Osteocyte (in vitro differentiated cells): ENCODE measurements around the gene ZNF705A. TPM values are rescaled to one million over a fixed set of nuclear protein-coding genes. Genes with fewer than 3 reads are reported as not detected.
"Not testable (repeated sequence)": the region's sequence is repeated elsewhere in the genome, so short reads cannot be mapped to it uniquely, and the experiment has no call there.

ENCODE experiments used
- DNase-seq: peaks from one replicate; pipeline ENCODE4 v3.0.0; 2021; ENCODE audit warnings: mixed read lengths; ENCODE audit not compliant: unreplicated experiment; ENCODE audit errors: extremely low spot score
- H3K27ac Mint-ChIP-seq: one replicate; pipeline ENCODE4 v1.8.0; 2021; ENCODE audit warnings: mild to moderate bottlenecking, mixed read lengths; ENCODE audit not compliant: unreplicated experiment
- H3K27me3 Mint-ChIP-seq: one replicate; pipeline ENCODE4 v1.8.0; 2021; ENCODE audit warnings: mixed read lengths; ENCODE audit not compliant: unreplicated experiment
- H3K36me3 Mint-ChIP-seq: one replicate; pipeline ENCODE4 v1.8.0; 2021; ENCODE audit warnings: mixed read lengths; ENCODE audit not compliant: unreplicated experiment
- H3K4me1 Mint-ChIP-seq: one replicate; pipeline ENCODE4 v1.8.0; 2021; ENCODE audit warnings: mixed read lengths; ENCODE audit not compliant: unreplicated experiment
- H3K4me3 Mint-ChIP-seq: one replicate; pipeline ENCODE4 v1.8.0; 2021; ENCODE audit warnings: mild to moderate bottlenecking, moderate library complexity, mixed read lengths; ENCODE audit not compliant: unreplicated experiment
- H3K9me3 Mint-ChIP-seq: one replicate; pipeline ENCODE4 v1.8.0; 2021; ENCODE audit warnings: mixed read lengths; ENCODE audit not compliant: unreplicated experiment
- total RNA-seq: library from RNA; stranded (reverse); gene quantifications from 2 replicates; pipeline ENCODE4 v1.2.1, GENCODE V29; 2021
- TF ChIP-seq, protein P1 (sequence below): fragments of 200-600 bp; sonication (generic); IDR thresholded peaks from 2 replicates; pipeline ENCODE4 v1.5.0; 2021; ENCODE audit warnings: antibody characterized with exemption, mild to moderate bottlenecking, moderate library complexity

ZNF705A gene
- total RNA-seq, 1 donor from 2014 or later: not detected

DNA sequence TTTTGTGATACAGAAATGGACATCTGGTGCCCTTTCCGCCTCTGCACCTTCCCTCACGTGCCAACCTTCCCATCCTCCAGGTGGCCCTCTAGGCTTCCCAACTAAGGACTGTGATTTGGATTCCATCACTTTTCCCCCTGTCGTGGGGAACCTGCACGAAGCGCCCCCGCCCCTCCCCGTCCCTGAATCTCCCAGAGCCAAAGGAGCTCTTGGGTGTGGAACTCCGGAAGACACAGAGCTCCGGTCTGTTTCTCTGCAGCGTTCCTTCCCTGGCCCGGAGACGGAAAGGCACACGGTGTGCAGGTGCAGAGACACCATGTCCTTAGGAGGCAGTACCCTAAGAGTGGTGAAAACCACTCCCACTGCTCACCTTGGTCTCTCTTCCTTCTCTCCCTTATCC lies 66.8 kb downstream of the ZNF705A start:
- not testable (repeated sequence) for DNase-seq, H3K27ac Mint-ChIP-seq

DNA sequence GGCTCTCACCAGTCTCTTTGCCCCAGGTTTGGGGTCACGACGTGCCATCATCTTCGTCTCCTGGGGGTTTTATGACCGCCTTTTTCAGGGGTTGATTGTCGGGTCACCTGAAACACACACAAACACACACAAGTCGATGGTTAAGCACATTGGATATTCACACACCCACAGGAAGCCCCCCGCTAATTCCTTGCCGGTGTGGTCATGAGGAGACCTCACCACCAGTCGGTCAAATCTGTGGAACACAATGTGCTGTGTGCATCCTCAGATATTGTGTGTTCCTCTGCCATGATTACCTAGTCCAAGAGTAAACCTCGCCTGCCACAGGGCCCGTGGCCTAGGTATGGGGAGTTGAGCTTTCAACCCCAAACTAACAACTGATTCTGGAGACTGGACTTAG lies 68.0 kb downstream of the ZNF705A start:
- H3K4me3 Mint-ChIP-seq, H3K36me3 Mint-ChIP-seq, DNase-seq: not testable (repeated sequence)

More for the DNA sequence above, 66.8 kb downstream of the ZNF705A start:
- H3K27me3 Mint-ChIP-seq, H3K36me3 Mint-ChIP-seq, H3K9me3 Mint-ChIP-seq, H3K4me3 Mint-ChIP-seq, H3K4me1 Mint-ChIP-seq: not testable (repeated sequence)

DNA sequence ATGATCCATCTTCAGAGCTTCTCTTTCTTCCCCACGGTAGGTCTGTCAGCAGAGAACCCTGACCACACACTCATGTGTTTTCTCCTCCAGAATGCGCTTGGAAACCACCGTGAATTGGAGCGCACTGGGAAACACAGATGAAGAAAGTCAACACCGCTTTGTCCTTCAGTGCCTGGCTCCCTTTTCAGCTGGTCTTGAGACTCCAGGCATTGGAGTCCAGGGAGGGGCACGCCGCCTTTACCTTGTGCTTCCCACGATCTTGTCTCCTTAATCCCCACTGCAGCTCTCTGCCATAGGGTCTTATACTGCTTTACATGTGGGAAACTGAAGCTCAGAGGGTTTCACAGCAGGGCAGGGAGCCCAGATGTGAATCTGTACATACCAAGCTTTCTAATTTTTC lies 69.5 kb downstream of the ZNF705A start:
- peaks cover 3% of the 10 kb centered on the region for H3K9me3 Mint-ChIP-seq
- no peak overlapping the region for H3K4me3 Mint-ChIP-seq
- DNase-seq: no peak
- TF ChIP-seq, protein P1, sequence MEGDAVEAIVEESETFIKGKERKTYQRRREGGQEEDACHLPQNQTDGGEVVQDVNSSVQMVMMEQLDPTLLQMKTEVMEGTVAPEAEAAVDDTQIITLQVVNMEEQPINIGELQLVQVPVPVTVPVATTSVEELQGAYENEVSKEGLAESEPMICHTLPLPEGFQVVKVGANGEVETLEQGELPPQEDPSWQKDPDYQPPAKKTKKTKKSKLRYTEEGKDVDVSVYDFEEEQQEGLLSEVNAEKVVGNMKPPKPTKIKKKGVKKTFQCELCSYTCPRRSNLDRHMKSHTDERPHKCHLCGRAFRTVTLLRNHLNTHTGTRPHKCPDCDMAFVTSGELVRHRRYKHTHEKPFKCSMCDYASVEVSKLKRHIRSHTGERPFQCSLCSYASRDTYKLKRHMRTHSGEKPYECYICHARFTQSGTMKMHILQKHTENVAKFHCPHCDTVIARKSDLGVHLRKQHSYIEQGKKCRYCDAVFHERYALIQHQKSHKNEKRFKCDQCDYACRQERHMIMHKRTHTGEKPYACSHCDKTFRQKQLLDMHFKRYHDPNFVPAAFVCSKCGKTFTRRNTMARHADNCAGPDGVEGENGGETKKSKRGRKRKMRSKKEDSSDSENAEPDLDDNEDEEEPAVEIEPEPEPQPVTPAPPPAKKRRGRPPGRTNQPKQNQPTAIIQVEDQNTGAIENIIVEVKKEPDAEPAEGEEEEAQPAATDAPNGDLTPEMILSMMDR: no peak
- no peaks in the 10 kb centered on the region for H3K27me3 Mint-ChIP-seq
- no peaks in the 10 kb centered on the region for H3K36me3 Mint-ChIP-seq
- no peak overlapping the region for H3K27ac Mint-ChIP-seq
- peaks cover 1% of the 10 kb centered on the region for H3K4me1 Mint-ChIP-seq

More for the DNA sequence above, 68.0 kb downstream of the ZNF705A start:
- H3K27me3 Mint-ChIP-seq, H3K4me1 Mint-ChIP-seq, H3K27ac Mint-ChIP-seq, H3K9me3 Mint-ChIP-seq: not testable (repeated sequence)

DNA sequence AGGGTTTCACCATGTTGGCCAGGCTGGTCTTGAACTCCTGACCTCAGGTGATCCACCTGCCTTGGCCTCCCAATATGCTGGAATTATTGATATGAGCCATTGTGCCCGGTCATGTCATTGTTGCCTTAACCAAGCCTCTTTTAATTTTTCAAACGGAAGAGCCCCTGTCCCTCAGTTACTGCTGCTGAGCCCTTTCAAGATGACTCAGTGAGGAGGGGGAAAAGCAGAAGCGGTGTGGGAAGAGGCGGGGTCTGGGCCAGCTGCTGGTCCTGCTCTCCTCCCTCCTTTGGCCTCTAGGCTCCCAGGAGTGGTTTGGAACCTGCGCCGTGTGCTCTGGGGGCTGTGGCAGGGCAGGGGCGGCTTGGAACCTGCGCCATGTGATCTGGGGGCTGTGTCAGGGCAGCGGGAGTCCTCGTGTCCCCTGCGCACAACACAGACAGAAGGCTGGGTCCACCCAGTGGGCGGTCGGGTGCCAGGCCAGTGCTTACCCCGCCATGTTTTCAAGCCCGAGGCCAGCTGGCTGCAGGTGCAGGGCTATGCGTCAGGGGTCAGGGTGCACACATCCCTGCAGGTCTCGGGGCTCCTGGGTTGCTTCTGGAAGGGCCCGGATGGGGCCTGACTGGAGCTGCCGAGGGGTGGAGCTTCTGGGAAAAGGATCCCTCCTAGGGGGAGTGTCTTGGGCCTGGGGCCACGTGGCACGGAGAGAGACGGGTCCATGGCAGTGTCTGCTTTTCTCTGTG lies 70.3 kb downstream of the ZNF705A start, which contains the start of gene FAM90A1:
Gene FAM90A1 (minus strand): TSS at position 627 of the 740 bp plus-strand sequence. CDS start 2,786 bp downstream, outside the sequence.
- not testable (repeated sequence) for H3K4me1 Mint-ChIP-seq, DNase-seq, H3K27me3 Mint-ChIP-seq, H3K4me3 Mint-ChIP-seq, H3K9me3 Mint-ChIP-seq, H3K36me3 Mint-ChIP-seq, H3K27ac Mint-ChIP-seq

DNA sequence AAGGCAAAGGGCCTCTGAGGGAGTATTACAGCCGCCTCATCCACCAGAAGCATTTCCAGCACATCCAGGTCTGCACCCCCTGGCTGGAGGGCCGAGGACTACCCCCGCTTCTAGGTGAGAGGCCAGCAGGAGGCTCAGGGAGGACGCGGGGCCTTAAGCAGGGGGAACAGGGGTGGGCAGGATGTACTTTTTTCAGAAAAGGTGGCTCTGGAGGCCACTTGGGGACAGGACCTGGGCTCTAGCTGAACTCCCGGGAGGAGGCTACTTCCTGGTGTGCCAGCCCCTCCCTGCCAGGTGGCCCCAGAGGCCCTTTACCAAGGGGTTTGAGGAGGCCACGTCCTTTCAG lies 70.9 kb downstream of the ZNF705A start:
- not testable (repeated sequence) for H3K4me1 Mint-ChIP-seq, H3K27ac Mint-ChIP-seq, H3K4me3 Mint-ChIP-seq, DNase-seq, H3K9me3 Mint-ChIP-seq, H3K27me3 Mint-ChIP-seq, H3K36me3 Mint-ChIP-seq

DNA sequence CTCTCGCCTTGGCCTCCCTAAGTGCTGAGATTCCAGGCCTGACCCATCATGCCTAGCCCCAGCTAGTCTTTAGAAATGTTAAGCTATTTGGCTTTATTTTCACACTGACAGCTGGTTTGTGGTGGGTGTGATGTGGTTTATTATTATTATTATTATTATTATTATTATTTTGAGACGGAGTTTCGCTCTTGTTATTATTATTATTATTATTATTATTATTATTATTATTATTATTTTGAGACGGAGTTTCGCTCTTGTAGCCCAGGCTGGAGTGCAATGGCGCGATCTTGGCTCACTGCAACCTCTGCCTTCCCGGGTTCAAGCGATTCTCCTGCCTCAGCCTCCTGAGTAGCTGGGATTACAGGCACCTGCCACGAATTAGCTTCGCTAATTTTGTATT lies 71.8 kb downstream of the ZNF705A start:
- not testable (repeated sequence) for H3K4me1 Mint-ChIP-seq

DNA sequence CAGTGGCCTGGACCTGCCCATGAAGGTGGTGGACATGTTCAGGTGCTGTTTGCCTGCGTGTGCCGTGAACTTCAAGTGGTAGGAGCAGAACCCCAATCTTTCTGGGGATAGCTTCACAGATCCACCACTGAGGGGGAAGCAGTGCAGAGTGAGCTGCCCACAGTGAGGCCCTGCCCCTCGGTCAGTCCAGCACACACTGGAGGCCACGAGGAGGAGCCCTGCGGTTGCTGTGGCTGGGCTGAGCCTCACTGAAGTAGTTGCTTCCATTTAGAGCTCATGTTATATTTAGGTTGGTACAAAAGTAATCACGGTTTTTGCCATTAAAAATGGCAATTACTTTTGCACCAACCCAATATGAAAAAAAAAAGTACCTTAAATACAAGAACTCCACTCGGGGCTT lies 72.7 kb downstream of the ZNF705A start:
- H3K9me3 Mint-ChIP-seq, DNase-seq, H3K4me3 Mint-ChIP-seq, H3K27me3 Mint-ChIP-seq, H3K36me3 Mint-ChIP-seq, H3K27ac Mint-ChIP-seq, H3K4me1 Mint-ChIP-seq: not testable (repeated sequence)

More for the DNA sequence above, 71.8 kb downstream of the ZNF705A start:
- not testable (repeated sequence) for H3K36me3 Mint-ChIP-seq, DNase-seq, H3K9me3 Mint-ChIP-seq, H3K27ac Mint-ChIP-seq, H3K27me3 Mint-ChIP-seq, H3K4me3 Mint-ChIP-seq

Other genes starting within 250 kb of the ZNF705A start
- 73.5 and 80.3 TPM in 2 replicates for gene SLC2A3, start 220.8 kb upstream of the ZNF705A start, total RNA-seq
- 20.3 and 21.4 TPM in 2 replicates for gene FOXJ2, start 124.3 kb upstream of the ZNF705A start, total RNA-seq
- not detected in 2 replicates for gene C3AR1, start 90.7 kb upstream of the ZNF705A start, total RNA-seq
- 28.0 and 29.3 TPM in 2 replicates for gene NECAP1, start 74.7 kb upstream of the ZNF705A start, total RNA-seq
- 0.97 and 1.5 TPM in 2 replicates for gene CLEC4A, start 33.4 kb upstream of the ZNF705A start, total RNA-seq
- not detected in 2 replicates for gene FAM90A1, start 70.6 kb downstream of the ZNF705A start, total RNA-seq